ENCODE measurements around the gene OVOL1. TPM values are rescaled to one million over a fixed set of nuclear protein-coding genes. Genes with fewer than 3 reads are reported as not detected.

OVOL1 gene
- total and polyA plus RNA-seq, 2 of the 8 experiments (the other 6 are each of a cell fraction or from before 2014, with no cell fraction given) = 2.6 to 3.4 TPM

- H2BK12ac ChIP-seq (ENCODE audit: low read depth, low read length) = peak overlapping the region; percentile 87; the same call in 1 of the 2 replicates
- DNase-seq (ENCODE audit: low read depth in 1 of 2, low spot score in 2 of 2) = no peak
- no peak for TF ChIP-seq ZNF274 (IDR thresholded peaks at IDR 0.05; ENCODE audit: borderline replicate concordance, extremely low read depth, low read length)
- no peak for TF ChIP-seq GABPA (IDR thresholded peaks at IDR 0.05; ENCODE audit: borderline replicate concordance, insufficient read depth, low read length)
- no peak for TF ChIP-seq KDM5A (IDR thresholded peaks at IDR 0.05; ENCODE audit: low read length)
- TF ChIP-seq JUND (IDR thresholded peaks at IDR 0.05; ENCODE audit: low read length) = no peak
- no peak for TF ChIP-seq GTF2F1 (IDR thresholded peaks at IDR 0.05; ENCODE audit: borderline replicate concordance, low read depth, low read length)
- no peak for TF ChIP-seq SP1 (IDR thresholded peaks at IDR 0.05; ENCODE audit: low read depth, low read length)
- no peak for TF ChIP-seq SUZ12 (IDR thresholded peaks at IDR 0.05; ENCODE audit: low read length)
- TF ChIP-seq ATF3 (IDR thresholded peaks at IDR 0.05; ENCODE audit: insufficient read depth, low read depth, low read length) = no peak
- TF ChIP-seq ATF2 (IDR thresholded peaks at IDR 0.05; ENCODE audit: low read length) = no peak
These were observed 4.2 kb downstream of the OVOL1 start for GRCh38 chr11:65790902-65791650.

More at GRCh38 chr11:65790902-65791650, 4.2 kb downstream of the OVOL1 start:
- Histone ChIP-seq H4K8ac (ENCODE audit: extremely low read depth, insufficient read depth, low read length) (no peak overlapping the region; the same call in 1 of the 2 replicates), H3K14ac (ENCODE audit: insufficient read length) (no peak overlapping the region), H3K23ac (ENCODE audit: insufficient read length) (no peak overlapping the region), H2BK5ac (ENCODE audit: low read depth, low read length) (no peak overlapping the region; the same call in 1 of the 2 replicates), H3K79me2 (ENCODE audit: control insufficient read depth in 1 of 2, insufficient read depth in 2 of 2, low read length in 2 of 2) (no peaks in the 10 kb centered on the region), H2BK15ac (ENCODE audit: low read length) (peak overlapping the region; percentile 12; the same call in 1 of the 2 replicates), H2AFZ (ENCODE audit: low read length) (no peak overlapping the region), H2BK20ac (ENCODE audit: low read length) (0 out of 2 replicates have a peak overlapping the region, but pooled peaks have one; percentile 75), H3K4ac (replicated peaks; ENCODE audit: insufficient read length, low read depth, low read length) (no peak overlapping the region), H4K5ac (ENCODE audit: insufficient read length, low read depth, low read length) (no peak overlapping the region), H3K18ac (ENCODE audit: extremely low read depth, low read length) (peak overlapping the region; percentile 1), H3K27me3 (replicated peaks in 1 of 4; ENCODE audit: control insufficient read depth in 3 of 4, extremely low read depth in 1 of 4, insufficient read depth in 3 of 4, low read length in 3 of 4) (peaks cover 10 to 28% (median 24%) of the 10 kb centered on the region in 4 experiments), H3K36me3 (ENCODE audit: control insufficient read depth in 2 of 4, insufficient read depth in 4 of 4, low read length in 3 of 4) (peaks cover 0 to 3% (median 0%) of the 10 kb centered on the region in 4 experiments; a peak in 3 of 8 replicates), H2AK5ac (ENCODE audit: low read depth, low read length) (peak overlapping the region; percentile 28; the same call in 1 of the 2 replicates), H3K9ac (replicated peaks in 1 of 4; ENCODE audit: extremely low read depth in 1 of 4, low read depth in 3 of 4, low read length in 3 of 4) (no peak overlapping the region), H3K56ac (replicated peaks; ENCODE audit: insufficient read length, low read depth, low read length) (no peak overlapping the region), H4K91ac (replicated peaks; ENCODE audit: insufficient read length, low read length) (peak overlapping the region; percentile 23), H3K9me3 (ENCODE audit: insufficient read depth in 2 of 2, low read depth in 1 of 2, low read length in 1 of 2) (no peaks in the 10 kb centered on the region), H3K4me3 (ENCODE audit: extremely low read depth in 1 of 4, insufficient read depth in 2 of 4, low read depth in 3 of 4, low read length in 4 of 4) (no peak overlapping the region), H3K27ac (ENCODE audit: low read depth, low read length) (no peak overlapping the region), H3K79me1 (ENCODE audit: low read depth, low read length) (0 out of 2 replicates have a peak, but pooled peaks cover 3% of the 10 kb centered on the region), H3K23me2 (ENCODE audit: low read depth, low read length) (peaks cover 15% of the 10 kb centered on the region; the same call in 1 of the 2 replicates), H2BK120ac (replicated peaks; ENCODE audit: low read depth, low read length) (no peak overlapping the region), H4K20me1 (replicated peaks in 1 of 2; ENCODE audit: control insufficient read depth in 1 of 2, insufficient read depth in 2 of 2, low read length in 2 of 2) (no peaks in the 10 kb centered on the region), H3K4me2 (ENCODE audit: insufficient read depth in 1 of 2, low read depth in 2 of 2, low read length in 2 of 2) (no peak overlapping the region), H3K4me1 (replicated peaks in 1 of 4; ENCODE audit: control insufficient read depth in 3 of 4, insufficient read depth in 4 of 4, low read length in 3 of 4) (peaks cover 14 to 26% (median 22%) of the 10 kb centered on the region in 4 experiments)
- no peak for FAIRE-seq
- ChIA-PET CTCF (ENCODE audit: partially characterized antibody) (interaction anchor here (0.8 to 12.7 kb wide), 16 partner anchors 8 to 93 kb away, joined by 3 to 128 read pairs (median 5); partner anchors contain the start of genes AP5B1 and MUS81), POLR2A (ENCODE audit: partially characterized antibody) (interaction anchor here (0.9 to 3.6 kb wide), 8 partner anchors 8 to 71 kb away, joined by 3 to 20 read pairs (median 4); partner anchors contain the start of genes CFL1, MUS81 and RNASEH2C)
- 85% methylated on average over 18 of the region's 18 CpGs; no CpG with 5 or more reads in 1 of the 2 experiments for WGBS, 2 experiments (ENCODE audit: extremely low coverage in 1 of 2, insufficient coverage in 1 of 2, insufficient read length in 1 of 2, insufficient replicate concordance in 2 of 2, low coverage in 1 of 2, low lambda C conversion rate in 2 of 2, missing lambda C conversion rate in 1 of 2)
